Aorta (tissue), 5 donors: ENCODE results near the gene MICAL3. TPM values are rescaled to one million over a fixed set of nuclear protein-coding genes. Genes with fewer than 3 reads are reported as not detected.

Source experiments
- ATAC-seq: fragments of 200-7000 bp; cut with Tn5 transposase; one replicate; pipeline ENCODE4 v1.9.1; 2022; ENCODE audit warnings: moderate library complexity; ENCODE audit not compliant: low FRiP score
- DNase-seq, 2 donors: peaks; one replicate each; pipeline ENCODE4 v3.0.0-alpha.2; 2020
- H3K27ac ChIP-seq, 2 donors: one replicate each; pipeline ENCODE4 v1.5.1; 2013; ENCODE audit warnings: low read length in 2 of 2, mild to moderate bottlenecking in 2 of 2, moderate library complexity in 2 of 2, control low read depth in 1 of 2, inconsistent platforms in 1 of 2, low read depth in 1 of 2
- H3K27me3 ChIP-seq, 2 donors: one replicate each; pipeline ENCODE4 v1.6.1; 2013; ENCODE audit warnings: control low read depth in 1 of 2, low read length in 1 of 2, mild to moderate bottlenecking in 1 of 2, moderate library complexity in 1 of 2; ENCODE audit not compliant: insufficient read depth in 2 of 2, control insufficient read depth in 1 of 2
- H3K36me3 ChIP-seq, 2 donors: one replicate each; pipeline ENCODE4 v1.6.1; 2013; ENCODE audit warnings: control low read depth in 1 of 2, low read length in 1 of 2, mild to moderate bottlenecking in 1 of 2; ENCODE audit not compliant: insufficient read depth in 2 of 2, control insufficient read depth in 1 of 2
- H3K4me1 ChIP-seq, 2 donors: one replicate each; pipeline ENCODE4 v1.6.1; 2013; ENCODE audit warnings: low read length in 2 of 2, control low read depth in 1 of 2, mild to moderate bottlenecking in 1 of 2, moderate library complexity in 1 of 2; ENCODE audit not compliant: insufficient read depth in 2 of 2, control insufficient read depth in 1 of 2
- H3K4me3 ChIP-seq, 2 donors: one replicate each; pipeline ENCODE4 v1.5.1; 2013; ENCODE audit warnings: low read length in 2 of 2, control low read depth in 1 of 2, mild to moderate bottlenecking in 1 of 2
- H3K9me3 ChIP-seq: one replicate; pipeline ENCODE4 v1.6.1; 2013; ENCODE audit warnings: mild to moderate bottlenecking, low read length; ENCODE audit not compliant: control insufficient read depth
- WGBS, 2 donors: extraction: QIAGEN DNeasy Blood & Tissue Kit; methylation state at CpG; one replicate each; pipeline ENCODE4 v1.1.7; 2013; 5-methylcytosine and 5-hydroxymethylcytosine counted together
- intact Hi-C, 2 donors: fragments of 100-400 bp; cut with DNase I; formaldehyde crosslinking; loops; one replicate each; pipeline versions ENCODE4 v1.14.2 to v1.15.0; 2022
- polyA plus RNA-seq, 2 donors: library from polyadenylated mRNA; stranded (reverse); fragments of 200-250 nt; gene quantifications; one replicate each; pipeline ENCODE4 v1.2.3, GENCODE V29; 2013
- total RNA-seq, 2 donors: library from RNA; stranded (reverse); fragmentation: NEBNext Ultra II Directional; extraction: Animal tissue kit (Norgen Biotek cat#: 25700); gene quantifications; one replicate each; pipeline ENCODE4 v1.2.1, GENCODE V29; 2021
- donor health status: healthy with polysubstance abuse.
- donor health status: Bipolar disorder and iron deficiency.
- donor health status: DM: no; HTN: no; CAD: no.
- donor health status: DM: no; HTN: no; CAD: no.
- donor health status: DM: yes; HTN: yes; CAD: no.

Gene MICAL3
- total and polyA plus RNA-seq, 4 donors = 3.9 to 123 (median 64.3) TPM

DNA sequence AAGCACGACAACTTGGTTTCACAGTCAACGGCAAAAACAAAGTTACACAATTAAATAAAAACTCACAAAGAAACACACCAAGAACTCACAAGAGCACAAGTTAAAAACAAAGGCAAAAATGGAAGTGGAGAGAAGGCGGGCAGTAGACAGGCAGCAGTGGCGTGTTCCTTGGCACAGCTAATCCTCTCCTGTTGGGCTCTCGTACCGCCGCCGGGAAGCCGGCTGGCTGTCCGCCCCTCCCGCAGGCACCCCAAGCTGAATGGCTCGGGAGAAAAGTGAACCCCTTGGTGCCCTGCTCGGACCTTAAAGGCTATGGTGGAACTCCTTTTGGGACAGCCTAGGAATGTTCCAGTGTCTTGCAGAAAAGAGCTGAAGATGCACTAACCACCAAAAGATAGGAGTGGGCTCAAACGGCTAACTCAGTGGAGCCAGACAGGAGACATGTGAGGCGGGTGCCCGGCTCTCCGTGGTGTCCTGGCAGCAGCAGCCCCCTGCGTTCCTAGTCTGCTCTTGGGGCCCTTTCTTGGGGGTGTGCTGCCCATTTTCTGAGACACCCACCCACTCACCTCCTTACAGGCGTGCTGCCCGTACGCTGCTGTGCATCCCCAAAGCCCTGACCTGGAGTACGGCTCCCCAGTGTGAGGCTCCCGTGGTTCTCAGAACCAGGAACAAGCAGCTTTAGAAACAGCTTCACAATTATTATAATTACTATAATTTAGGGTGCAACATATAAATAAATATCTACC, 164.0 kb downstream of the MICAL3 start:
- intact Hi-C loops = no loop called here
- H3K4me3 ChIP-seq = no peak overlapping the region
- WGBS, 2 donors = 37 to 39% methylated on average over 20 to 23 of the region's 23 CpGs
- peaks cover 0 to 2% of the 10 kb centered on the region in 2 donors for H3K36me3 ChIP-seq
- no peaks in the 10 kb centered on the region for H3K27me3 ChIP-seq
- DNase-seq (no peak), ATAC-seq (peak; percentile 40)
- H3K9me3 ChIP-seq = no peaks in the 10 kb centered on the region
- peaks cover 0 to 4% of the 10 kb centered on the region in 2 donors for H3K4me1 ChIP-seq
- peak overlapping the region in 1 of 2 donors; percentile 53 for H3K27ac ChIP-seq

DNA sequence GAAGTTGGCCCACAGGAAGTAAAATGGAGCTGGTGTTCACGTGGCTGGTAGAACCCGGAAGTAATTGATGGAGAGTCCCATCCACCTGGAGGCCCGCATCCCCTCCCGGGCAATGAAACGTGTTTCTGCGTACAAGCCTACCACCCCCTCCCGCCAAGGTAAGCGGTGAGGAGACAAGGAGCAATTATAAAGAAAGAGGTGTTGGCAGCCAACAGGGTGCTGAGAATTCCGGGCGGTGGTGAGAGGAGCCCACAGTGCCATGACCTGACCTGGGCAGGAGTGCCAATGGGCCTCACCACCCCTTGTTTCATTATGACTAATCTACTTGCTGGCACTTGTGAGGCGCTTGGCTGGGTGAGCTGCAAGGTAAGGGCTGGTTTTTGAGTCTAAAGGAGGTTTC, 166.3 kb downstream of the MICAL3 start:
- ATAC-seq (no peak), DNase-seq (no peak)
- Histone ChIP-seq H3K9me3 (no peaks in the 10 kb centered on the region), H3K4me1 (peaks cover 0 to 4% of the 10 kb centered on the region in 2 donors), H3K4me3 (no peak overlapping the region), H3K27ac (no peak overlapping the region), H3K36me3 (no peaks in the 10 kb centered on the region), H3K27me3 (no peaks in the 10 kb centered on the region)
- intact Hi-C loops = no loop called here
- WGBS, 2 donors = 94 to 96% methylated on average over 11 of the region's 11 CpGs

DNA sequence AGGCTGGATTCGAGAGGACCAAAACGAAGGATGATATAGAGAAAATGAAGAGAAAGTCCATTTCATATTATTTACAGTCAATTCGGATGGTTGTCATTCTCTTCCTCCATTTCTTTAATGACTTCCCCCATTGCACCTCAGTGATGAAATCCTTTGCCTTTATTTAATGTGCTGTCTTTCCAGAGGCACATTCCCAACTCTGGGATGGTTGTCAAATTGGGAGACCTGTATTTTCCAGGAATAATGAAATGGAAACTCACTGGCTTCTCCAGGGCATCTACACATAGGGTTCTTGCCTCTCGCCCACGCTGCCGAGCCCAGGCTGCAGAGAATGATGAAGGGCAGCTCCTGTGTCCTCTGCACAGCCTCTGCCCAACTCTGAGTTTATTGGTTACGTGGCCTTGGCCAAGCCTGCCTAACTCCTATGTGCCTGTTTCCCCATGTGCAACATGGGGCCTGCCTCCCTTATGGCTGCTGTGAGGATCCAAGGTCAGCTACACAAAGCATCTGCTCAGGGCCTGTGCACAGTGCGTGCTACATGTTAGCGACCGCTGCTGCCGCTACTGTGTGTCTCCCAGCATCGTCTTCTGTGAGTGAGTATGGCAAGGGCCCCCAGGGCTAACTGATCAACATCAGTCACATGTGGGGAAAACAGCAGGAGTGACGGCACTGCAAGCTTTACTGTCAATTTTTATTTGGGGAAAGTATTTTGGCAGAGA, 168.6 kb downstream of the MICAL3 start:
- H3K4me1 ChIP-seq = peaks cover 0 to 4% of the 10 kb centered on the region in 2 donors
- DNase-seq (no peak), ATAC-seq (no peak)
- WGBS, 2 donors = 96% methylated on average over 13 of the region's 13 CpGs
- H3K36me3 ChIP-seq = no peaks in the 10 kb centered on the region
- intact Hi-C loops = no loop called here
- H3K27ac ChIP-seq = no peak overlapping the region
- H3K4me3 ChIP-seq = no peak overlapping the region
- H3K9me3 ChIP-seq = no peaks in the 10 kb centered on the region
- H3K27me3 ChIP-seq = no peaks in the 10 kb centered on the region

DNA sequence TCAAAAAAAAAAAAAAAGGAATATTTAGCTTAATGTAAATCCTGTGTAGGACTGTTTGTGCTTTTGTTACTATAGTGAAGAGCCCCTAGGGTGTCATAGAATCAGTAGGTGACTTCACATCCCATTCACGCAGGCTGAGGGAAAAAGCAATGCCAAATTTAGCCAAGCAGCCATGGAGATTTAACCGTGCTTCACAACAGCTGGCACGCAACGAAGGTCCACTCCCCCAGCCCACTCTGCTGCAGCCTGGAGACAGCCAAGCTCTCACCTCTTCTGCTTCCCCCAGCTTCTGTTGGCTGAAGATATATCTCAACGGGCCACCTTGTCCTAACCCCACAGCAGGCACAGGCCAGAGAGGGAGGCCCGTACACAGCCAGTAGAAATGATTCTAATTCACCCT, 171.3 kb downstream of the MICAL3 start:
- no peak overlapping the region for H3K27ac ChIP-seq
- intact Hi-C loops = no loop called here
- H3K36me3 ChIP-seq = no peaks in the 10 kb centered on the region
- H3K27me3 ChIP-seq = no peaks in the 10 kb centered on the region
- H3K9me3 ChIP-seq = no peaks in the 10 kb centered on the region
- H3K4me1 ChIP-seq = no peaks in the 10 kb centered on the region
- no peak overlapping the region for H3K4me3 ChIP-seq
- peak; percentile 66 for ATAC-seq
- no peak for DNase-seq
- WGBS, 2 donors = 38 to 44% methylated on average over 6 of the region's 6 CpGs

DNA sequence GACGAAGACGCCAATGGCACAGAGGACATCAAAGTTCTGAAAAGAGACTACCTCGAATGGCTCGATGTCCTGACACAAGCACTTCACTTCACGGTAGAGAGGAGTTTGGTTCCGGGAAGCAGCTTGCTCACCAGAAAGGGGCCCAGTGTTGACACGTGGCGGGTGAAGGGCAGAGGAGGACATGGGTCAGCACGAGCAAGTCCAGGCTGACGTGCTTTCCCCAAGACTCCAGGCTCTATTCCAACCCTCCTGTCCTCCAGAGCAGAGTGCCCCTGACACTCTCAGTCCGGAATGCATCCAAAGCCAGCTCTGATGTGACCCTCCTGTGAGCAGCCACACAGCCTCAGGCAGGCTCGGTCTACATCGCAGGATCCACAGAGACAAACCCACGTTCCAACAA, 172.6 kb downstream of the MICAL3 start:
- DNase-seq (no peak), ATAC-seq (peak; percentile 36)
- Histone ChIP-seq H3K27ac (no peak overlapping the region), H3K27me3 (no peaks in the 10 kb centered on the region), H3K9me3 (no peaks in the 10 kb centered on the region), H3K4me3 (no peak overlapping the region), H3K36me3 (no peaks in the 10 kb centered on the region), H3K4me1 (no peaks in the 10 kb centered on the region)
- WGBS, 2 donors = 88 to 91% methylated on average over 14 of the region's 14 CpGs
- intact Hi-C loops = no loop called here

DNA sequence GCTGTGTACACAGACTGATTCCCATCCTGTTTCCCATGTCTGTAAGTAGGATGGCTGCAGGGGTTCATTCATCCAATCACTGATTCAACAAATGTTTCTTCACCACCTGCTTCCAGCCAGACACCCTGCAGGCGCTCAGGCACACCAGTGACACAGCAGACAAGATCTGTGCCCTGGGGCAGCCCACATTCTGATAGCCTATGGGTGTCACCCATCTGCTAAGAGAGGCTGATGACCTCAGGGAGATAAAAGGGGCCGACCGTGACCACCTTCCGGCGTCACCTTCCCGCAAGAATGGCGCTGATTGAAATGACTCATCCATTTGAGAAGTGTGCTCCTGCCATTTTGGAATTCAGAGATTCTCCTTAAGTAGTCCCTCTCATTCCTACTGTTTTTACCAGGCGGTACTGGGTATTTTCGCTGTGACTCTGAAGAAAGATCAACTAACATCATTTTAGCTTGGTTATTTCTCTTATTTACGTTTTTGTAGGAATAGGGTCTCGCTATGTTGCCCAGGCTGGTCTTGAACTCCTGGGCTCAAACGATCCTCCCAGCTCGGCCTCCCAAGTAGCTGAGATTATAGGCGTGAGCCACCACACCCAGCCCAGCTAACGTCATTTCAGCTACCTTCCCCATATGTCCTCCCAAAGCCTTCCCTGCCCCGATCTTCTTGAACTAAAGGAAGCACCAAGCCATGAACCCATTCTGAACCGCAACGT, 176.8 kb downstream of the MICAL3 start:
- peak overlapping the region; percentile 16 to 95 for H3K27ac ChIP-seq
- H3K9me3 ChIP-seq = no peaks in the 10 kb centered on the region
- intact Hi-C loops = no loop called here
- H3K27me3 ChIP-seq = no peaks in the 10 kb centered on the region
- peaks cover 0 to 5% of the 10 kb centered on the region in 2 donors for H3K4me1 ChIP-seq
- H3K4me3 ChIP-seq = no peak overlapping the region
- no peak for DNase-seq
- H3K36me3 ChIP-seq = no peaks in the 10 kb centered on the region
- 97 to 98% methylated on average over 18 of the region's 18 CpGs for WGBS, 2 donors
- ATAC-seq = no peak

DNA sequence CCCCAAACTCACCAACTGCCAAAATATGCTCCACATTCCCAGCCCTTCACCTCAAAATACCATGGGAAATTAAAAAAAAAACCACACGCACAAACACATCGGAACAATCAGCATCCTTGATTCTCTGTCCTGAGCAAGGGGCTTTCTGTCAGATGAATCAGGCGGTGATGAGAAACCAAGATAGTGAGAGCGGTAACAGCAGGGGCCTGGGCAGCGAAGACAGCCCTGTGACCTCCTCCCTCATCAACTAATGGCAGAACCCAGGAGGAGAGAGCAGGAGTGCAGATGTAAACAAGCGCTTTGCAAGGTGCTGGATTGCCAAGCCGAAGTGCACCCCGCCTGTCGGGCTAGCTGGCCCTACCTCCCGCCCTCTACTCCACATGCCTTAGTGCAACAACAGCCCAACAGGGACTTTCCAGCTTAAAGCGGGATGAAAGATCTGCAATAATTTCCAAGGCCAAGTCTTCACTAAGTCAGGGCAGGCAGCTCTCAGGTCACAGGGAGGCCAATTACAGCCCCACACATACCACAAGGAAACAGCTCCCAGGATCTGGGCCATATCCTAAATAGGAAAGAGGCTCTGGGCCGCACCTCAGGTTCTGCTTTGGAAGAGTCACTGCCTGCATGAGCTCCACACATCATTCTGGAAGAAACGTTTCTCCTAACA, 177.9 kb downstream of the MICAL3 start:
- peak overlapping the region in 1 of 2 donors; percentile 95 for H3K27ac ChIP-seq
- WGBS, 2 donors = 23 to 25% methylated on average over 13 of the region's 13 CpGs
- H3K27me3 ChIP-seq = no peaks in the 10 kb centered on the region
- intact Hi-C loops = no loop called here
- no peak overlapping the region for H3K4me3 ChIP-seq
- no peaks in the 10 kb centered on the region for H3K9me3 ChIP-seq
- H3K4me1 ChIP-seq = peaks cover 0 to 5% of the 10 kb centered on the region in 2 donors
- no peaks in the 10 kb centered on the region for H3K36me3 ChIP-seq
- DNase-seq (peak in 1 of 2 donors; percentile 65), ATAC-seq (peak; percentile 70)

DNA sequence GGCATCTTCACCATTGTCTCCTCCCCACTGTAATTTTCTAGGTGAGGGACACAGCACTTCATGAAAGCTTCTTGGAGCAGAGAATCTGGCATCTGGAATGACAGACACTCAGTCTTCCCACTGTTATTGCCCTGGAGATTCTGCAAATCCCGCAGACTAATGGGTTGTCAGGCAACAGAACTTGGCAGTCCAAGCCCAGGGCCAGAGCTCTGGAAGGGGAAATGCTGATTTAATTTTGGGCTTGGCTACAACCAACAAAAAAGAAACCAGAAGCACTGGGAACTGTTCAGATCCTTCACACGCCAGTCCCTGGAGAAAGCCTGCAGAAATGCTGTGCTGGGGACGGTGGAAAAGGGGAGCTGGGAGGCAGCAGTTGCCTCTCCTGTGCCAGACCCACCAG, 178.6 kb downstream of the MICAL3 start:
- H3K9me3 ChIP-seq = no peaks in the 10 kb centered on the region
- ATAC-seq (peak; percentile 68), DNase-seq (no peak)
- intact Hi-C loops = no loop called here
- WGBS, 2 donors = 2 to 3% methylated on average over 3 of the region's 3 CpGs
- H3K4me1 ChIP-seq = peaks cover 0 to 5% of the 10 kb centered on the region in 2 donors
- no peak overlapping the region for H3K4me3 ChIP-seq
- no peaks in the 10 kb centered on the region for H3K36me3 ChIP-seq
- H3K27ac ChIP-seq = peak overlapping the region in 1 of 2 donors; percentile 95
- no peaks in the 10 kb centered on the region for H3K27me3 ChIP-seq
